OCI-LY3 (cell line): ENCODE results near the gene SLC25A24.

ENCODE experiments used
- CTCF ChIP-seq: fragments of 200-600, 300-600 bp; sonication (generic); IDR thresholded peaks from 2 replicates; pipeline ENCODE4 v1.5.1; 2014; ENCODE audit warnings: antibody characterized with exemption, low read length, low read depth
- EZH2phosphoT487 ChIP-seq: fragments of 200-600 bp; shearing (Covaris generic); IDR thresholded peaks from 2 replicates; pipeline ENCODE4 v1.6.1; 2018; ENCODE audit warnings: antibody characterized with exemption, mixed run types, low read depth

- TF ChIP-seq CTCF (no peak), EZH2phosphoT487 (no peak)
These were observed 115.2 kb downstream of the SLC25A24 start for GRCh38 chr1:108084866-108085477.
